ENCODE measurements around the gene DENND5B.
"Not testable (repeated sequence)": the region's sequence is repeated elsewhere in the genome, so short reads cannot be mapped to it uniquely, and the experiment has no call there.

Gene DENND5B

DNA sequence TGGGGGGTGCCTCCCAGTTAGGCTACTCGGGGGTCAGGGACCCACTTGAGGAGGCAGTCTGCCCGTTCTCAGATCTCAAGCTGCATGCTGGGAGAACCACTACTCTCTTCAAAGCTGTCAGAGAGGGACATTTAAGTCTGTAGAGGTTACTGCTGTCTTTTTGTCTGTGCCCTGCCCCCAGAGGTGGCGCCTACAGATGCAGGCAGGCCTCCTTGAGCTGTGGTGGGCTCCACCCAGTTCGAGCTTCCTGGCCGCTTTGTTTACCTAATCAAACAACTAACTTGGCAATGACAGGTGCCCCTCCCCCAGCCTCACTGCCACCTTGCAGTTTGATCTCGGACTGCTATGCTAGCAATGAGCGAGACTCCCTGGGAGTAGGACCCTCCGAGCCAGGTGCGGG, 35.5 kb downstream of the DENND5B start:
- H3K4me1 ChIP-seq (ENCODE audit: control insufficient read depth, insufficient read depth, low read length); H3K36me3 ChIP-seq (ENCODE audit: control insufficient read depth, insufficient read depth, low read length); H3K9ac ChIP-seq (ENCODE audit: low read depth, low read length); H3K27ac ChIP-seq (ENCODE audit: low read depth, low read length); H3K4me3 ChIP-seq (ENCODE audit: low read depth, low read length); H3K27me3 ChIP-seq (ENCODE audit: control insufficient read depth, insufficient read depth, low read length): not testable (repeated sequence)
- peaks cover 14% of the 10 kb centered on the region for H3K9me3 ChIP-seq (ENCODE audit: control insufficient read depth, insufficient read depth, low read length)

DNA sequence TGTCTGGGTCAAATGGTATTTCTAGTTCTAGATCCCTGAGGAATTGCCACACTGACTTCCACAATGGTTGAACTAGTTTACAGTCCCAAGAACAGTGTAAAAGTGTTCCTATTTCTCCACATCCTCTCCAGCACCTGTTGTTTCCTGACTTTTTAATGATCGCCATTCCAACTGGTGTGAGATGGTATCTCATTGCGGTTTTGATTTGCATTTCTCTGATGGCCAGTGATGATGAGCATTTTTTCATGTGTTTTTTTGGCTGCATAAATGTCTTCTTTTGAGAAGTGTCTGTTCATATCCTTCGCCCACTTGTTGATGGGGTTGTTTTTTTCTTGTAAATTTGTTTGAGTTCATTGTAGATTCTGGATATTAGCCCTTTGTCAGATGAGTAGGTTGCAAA, 40.3 kb downstream of the DENND5B start:
- not testable (repeated sequence) for H3K9ac ChIP-seq (ENCODE audit: low read depth, low read length); H3K27me3 ChIP-seq (ENCODE audit: control insufficient read depth, insufficient read depth, low read length); H3K4me3 ChIP-seq (ENCODE audit: low read depth, low read length); H3K9me3 ChIP-seq (ENCODE audit: control insufficient read depth, insufficient read depth, low read length); H3K27ac ChIP-seq (ENCODE audit: low read depth, low read length); H3K36me3 ChIP-seq (ENCODE audit: control insufficient read depth, insufficient read depth, low read length); H3K4me1 ChIP-seq (ENCODE audit: control insufficient read depth, insufficient read depth, low read length)

- Histone ChIP-seq H3K4me1 (ENCODE audit: control insufficient read depth, insufficient read depth, low read length) (peaks cover 16% of the 10 kb centered on the region), H3K36me3 (ENCODE audit: control insufficient read depth, insufficient read depth, low read length) (no peaks in the 10 kb centered on the region)
Observed at GRCh38 chr12:31536672-31537071, 54.3 kb downstream of the DENND5B start.

GRCh38 chr12:31533470-31533869, 57.5 kb downstream of the DENND5B start:
- H3K27ac ChIP-seq (ENCODE audit: low read depth, low read length): no peak overlapping the region
- H3K4me3 ChIP-seq (ENCODE audit: low read depth, low read length): no peak overlapping the region
- no peak overlapping the region for H3K9ac ChIP-seq (ENCODE audit: low read depth, low read length)
- H3K36me3 ChIP-seq (ENCODE audit: control insufficient read depth, insufficient read depth, low read length): no peaks in the 10 kb centered on the region
- no peaks in the 10 kb centered on the region for H3K27me3 ChIP-seq (ENCODE audit: control insufficient read depth, insufficient read depth, low read length)
- H3K9me3 ChIP-seq (ENCODE audit: control insufficient read depth, insufficient read depth, low read length): no peaks in the 10 kb centered on the region
- H3K4me1 ChIP-seq (ENCODE audit: control insufficient read depth, insufficient read depth, low read length): peaks cover 23% of the 10 kb centered on the region

More at GRCh38 chr12:31536672-31537071, 54.3 kb downstream of the DENND5B start:
- H3K27me3 ChIP-seq (ENCODE audit: control insufficient read depth, insufficient read depth, low read length): no peaks in the 10 kb centered on the region
- H3K9me3 ChIP-seq (ENCODE audit: control insufficient read depth, insufficient read depth, low read length): no peaks in the 10 kb centered on the region
- no peak overlapping the region for H3K9ac ChIP-seq (ENCODE audit: low read depth, low read length)
- no peak overlapping the region for H3K27ac ChIP-seq (ENCODE audit: low read depth, low read length)
- H3K4me3 ChIP-seq (ENCODE audit: low read depth, low read length): no peak overlapping the region

DNA sequence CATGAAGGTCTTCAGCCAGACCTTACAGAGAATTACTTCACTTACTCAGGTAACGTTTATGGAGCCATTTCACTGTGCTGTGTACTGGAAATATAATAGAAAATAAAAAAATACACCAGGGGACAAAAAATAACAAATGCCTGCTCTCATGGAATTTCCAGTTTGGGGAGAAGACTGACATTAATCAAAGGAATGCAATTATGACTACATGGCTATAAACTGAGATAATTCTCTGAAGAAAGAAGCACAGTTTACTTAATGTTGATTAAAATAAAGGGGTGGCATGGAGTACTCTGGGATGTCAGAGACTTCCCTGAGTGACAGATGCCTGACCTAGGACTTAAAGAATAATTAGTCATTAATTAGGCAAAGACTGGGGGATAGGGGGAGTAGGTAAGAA, 59.0 kb downstream of the DENND5B start:
- no peak overlapping the region for H3K4me3 ChIP-seq (ENCODE audit: low read depth, low read length)
- H3K27me3 ChIP-seq (ENCODE audit: control insufficient read depth, insufficient read depth, low read length): no peaks in the 10 kb centered on the region
- peaks cover 30% of the 10 kb centered on the region for H3K4me1 ChIP-seq (ENCODE audit: control insufficient read depth, insufficient read depth, low read length)
- no peaks in the 10 kb centered on the region for H3K36me3 ChIP-seq (ENCODE audit: control insufficient read depth, insufficient read depth, low read length)
- H3K27ac ChIP-seq (ENCODE audit: low read depth, low read length): no peak overlapping the region
- H3K9ac ChIP-seq (ENCODE audit: low read depth, low read length): no peak overlapping the region
- H3K9me3 ChIP-seq (ENCODE audit: control insufficient read depth, insufficient read depth, low read length): no peaks in the 10 kb centered on the region

DNA sequence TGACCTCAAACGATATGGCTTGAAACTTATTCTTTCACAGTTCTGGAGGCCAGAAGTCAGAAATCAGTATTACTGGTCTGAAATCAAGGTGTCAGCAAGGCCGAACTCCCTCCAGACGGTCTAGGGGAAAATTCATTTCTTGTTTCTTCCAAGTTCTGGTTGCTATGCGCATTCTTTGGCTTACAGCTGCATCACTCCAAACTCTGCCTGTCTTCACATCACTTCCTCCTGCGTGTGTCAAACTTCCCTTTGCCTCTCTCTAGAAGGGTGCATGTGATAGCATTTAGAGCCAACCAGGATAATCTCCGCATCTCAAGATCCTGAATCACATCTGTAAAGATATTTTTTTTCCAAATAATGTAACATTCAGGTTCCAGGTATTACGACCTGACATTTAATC, 62.8 kb downstream of the DENND5B start:
- H3K27me3 ChIP-seq (ENCODE audit: control insufficient read depth, insufficient read depth, low read length): no peaks in the 10 kb centered on the region
- peaks cover 34% of the 10 kb centered on the region for H3K4me1 ChIP-seq (ENCODE audit: control insufficient read depth, insufficient read depth, low read length)
- no peak overlapping the region for H3K4me3 ChIP-seq (ENCODE audit: low read depth, low read length)
- H3K9ac ChIP-seq (ENCODE audit: low read depth, low read length): no peak overlapping the region
- no peaks in the 10 kb centered on the region for H3K9me3 ChIP-seq (ENCODE audit: control insufficient read depth, insufficient read depth, low read length)
- no peaks in the 10 kb centered on the region for H3K36me3 ChIP-seq (ENCODE audit: control insufficient read depth, insufficient read depth, low read length)
- no peak overlapping the region for H3K27ac ChIP-seq (ENCODE audit: low read depth, low read length)

GRCh38 chr12:31527083-31527482, 63.9 kb downstream of the DENND5B start:
- Histone ChIP-seq H3K9ac (ENCODE audit: low read depth, low read length) (no peak overlapping the region), H3K9me3 (ENCODE audit: control insufficient read depth, insufficient read depth, low read length) (no peaks in the 10 kb centered on the region), H3K36me3 (ENCODE audit: control insufficient read depth, insufficient read depth, low read length) (no peaks in the 10 kb centered on the region), H3K4me1 (ENCODE audit: control insufficient read depth, insufficient read depth, low read length) (peaks cover 37% of the 10 kb centered on the region), H3K4me3 (ENCODE audit: low read depth, low read length) (no peak overlapping the region), H3K27ac (ENCODE audit: low read depth, low read length) (no peak overlapping the region), H3K27me3 (ENCODE audit: control insufficient read depth, insufficient read depth, low read length) (no peaks in the 10 kb centered on the region)

- Histone ChIP-seq H3K9me3 (ENCODE audit: control insufficient read depth, insufficient read depth, low read length) (no peaks in the 10 kb centered on the region), H3K9ac (ENCODE audit: low read depth, low read length) (no peak overlapping the region), H3K36me3 (ENCODE audit: control insufficient read depth, insufficient read depth, low read length) (no peaks in the 10 kb centered on the region), H3K27ac (ENCODE audit: low read depth, low read length) (no peak overlapping the region), H3K27me3 (ENCODE audit: control insufficient read depth, insufficient read depth, low read length) (no peaks in the 10 kb centered on the region), H3K4me3 (ENCODE audit: low read depth, low read length) (no peak overlapping the region), H3K4me1 (ENCODE audit: control insufficient read depth, insufficient read depth, low read length) (peaks cover 43% of the 10 kb centered on the region)
Observed at GRCh38 chr12:31526158-31526546, 64.8 kb downstream of the DENND5B start.

- H3K9me3 ChIP-seq (ENCODE audit: control insufficient read depth, insufficient read depth, low read length): no peaks in the 10 kb centered on the region
- H3K27me3 ChIP-seq (ENCODE audit: control insufficient read depth, insufficient read depth, low read length): no peaks in the 10 kb centered on the region
- no peak overlapping the region for H3K4me3 ChIP-seq (ENCODE audit: low read depth, low read length)
- no peak overlapping the region for H3K9ac ChIP-seq (ENCODE audit: low read depth, low read length)
- H3K4me1 ChIP-seq (ENCODE audit: control insufficient read depth, insufficient read depth, low read length): peaks cover 39% of the 10 kb centered on the region
- H3K36me3 ChIP-seq (ENCODE audit: control insufficient read depth, insufficient read depth, low read length): no peaks in the 10 kb centered on the region
- H3K27ac ChIP-seq (ENCODE audit: low read depth, low read length): no peak overlapping the region
Observed at GRCh38 chr12:31525496-31526157, 65.3 kb downstream of the DENND5B start.

DNA sequence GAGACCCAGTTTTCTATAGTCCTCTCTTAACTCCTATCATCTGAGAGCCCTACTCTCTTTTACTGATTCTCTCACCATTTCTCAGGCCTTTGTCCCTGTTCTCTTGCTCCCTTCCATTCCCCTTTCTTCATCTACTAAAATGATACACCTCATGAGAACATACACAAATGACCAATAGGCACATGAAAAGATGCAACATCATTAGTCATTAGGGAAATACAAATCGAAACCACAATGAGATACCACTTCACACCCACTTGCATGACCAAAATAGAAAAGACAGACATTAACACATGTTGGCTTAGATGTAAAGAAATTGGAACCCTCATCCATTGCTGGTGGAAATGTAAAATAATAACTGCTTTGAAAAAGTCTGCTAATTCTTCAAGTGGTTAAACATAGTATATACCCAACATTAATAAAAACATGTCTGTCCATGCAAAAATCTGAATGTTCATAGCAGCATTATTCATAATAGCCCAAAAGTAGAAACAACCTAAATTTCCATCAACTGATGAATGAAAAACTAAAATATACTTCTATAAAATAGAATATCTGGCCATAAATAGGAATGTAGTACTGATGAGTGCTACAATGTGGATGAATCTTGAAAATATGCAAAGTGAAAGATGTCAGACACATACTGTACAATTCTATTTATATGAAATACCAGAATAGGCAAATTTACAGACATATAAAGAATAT, 66.0 kb downstream of the DENND5B start:
- H3K36me3 ChIP-seq (ENCODE audit: control insufficient read depth, insufficient read depth, low read length): no peaks in the 10 kb centered on the region
- H3K27ac ChIP-seq (ENCODE audit: low read depth, low read length): no peak overlapping the region
- peaks cover 40% of the 10 kb centered on the region for H3K4me1 ChIP-seq (ENCODE audit: control insufficient read depth, insufficient read depth, low read length)
- no peaks in the 10 kb centered on the region for H3K27me3 ChIP-seq (ENCODE audit: control insufficient read depth, insufficient read depth, low read length)
- H3K9me3 ChIP-seq (ENCODE audit: control insufficient read depth, insufficient read depth, low read length): no peaks in the 10 kb centered on the region
- H3K9ac ChIP-seq (ENCODE audit: low read depth, low read length): no peak overlapping the region
- H3K4me3 ChIP-seq (ENCODE audit: low read depth, low read length): no peak overlapping the region

- H3K4me3 ChIP-seq (ENCODE audit: low read depth, low read length): no peak overlapping the region
- no peaks in the 10 kb centered on the region for H3K36me3 ChIP-seq (ENCODE audit: control insufficient read depth, insufficient read depth, low read length)
- H3K4me1 ChIP-seq (ENCODE audit: control insufficient read depth, insufficient read depth, low read length): peaks cover 56% of the 10 kb centered on the region
- H3K9ac ChIP-seq (ENCODE audit: low read depth, low read length): no peak overlapping the region
- H3K27ac ChIP-seq (ENCODE audit: low read depth, low read length): no peak overlapping the region
- no peaks in the 10 kb centered on the region for H3K9me3 ChIP-seq (ENCODE audit: control insufficient read depth, insufficient read depth, low read length)
- H3K27me3 ChIP-seq (ENCODE audit: control insufficient read depth, insufficient read depth, low read length): no peaks in the 10 kb centered on the region
Observed at GRCh38 chr12:31523306-31523705, 67.6 kb downstream of the DENND5B start.
